GM12864 (cell line): ENCODE data around the gene SMARCA2.

Experiments used
- DNase-seq: peaks from one replicate; pipeline ENCODE4 v3.0.0-alpha.2; 2011; ENCODE audit warnings: low read depth
- H3K4me3 ChIP-seq: 2 replicates; pipeline ENCODE4 v1.5.1; 2011; ENCODE audit warnings: mild to moderate bottlenecking, low read depth, low read length, control low read depth
- CTCF ChIP-seq: IDR thresholded peaks from 2 replicates; pipeline ENCODE4 v1.5.1; 2011; ENCODE audit warnings: low read depth, mild to moderate bottlenecking, moderate library complexity, low read length, control low read depth, inconsistent platforms; ENCODE audit errors: missing control alignments

Gene SMARCA2

GRCh38 chr9:2242831-2243330 is 227.7 kb downstream of the SMARCA2 start:
- TF ChIP-seq CTCF: no peak
- no peak for DNase-seq
- peak overlapping the region; percentile 56; the same call in 1 of the 2 replicates for H3K4me3 ChIP-seq
